Endodermal cell (in vitro differentiated cells): ENCODE results near the gene ENGASE. TPM values are rescaled to one million over a fixed set of nuclear protein-coding genes. Genes with fewer than 3 reads are reported as not detected.

ENCODE experiments used
- DNase-seq: peaks from one replicate; pipeline ENCODE4 v3.0.0-alpha.2; 2017
- H3K27ac ChIP-seq: 2 replicates; pipeline ENCODE4 v1.5.1; 2013; ENCODE audit warnings: mild to moderate bottlenecking, low read depth, low read length, moderate library complexity
- H3K27me3 ChIP-seq: 2 replicates; pipeline ENCODE4 v1.6.1; 2013; ENCODE audit warnings: mild to moderate bottlenecking, low read length, moderate library complexity; ENCODE audit not compliant: insufficient read depth, control insufficient read depth, poor library complexity, severe bottlenecking
- H3K36me3 ChIP-seq: 2 replicates; pipeline ENCODE4 v1.7.0; 2013; ENCODE audit warnings: mild to moderate bottlenecking, low read length, moderate library complexity; ENCODE audit not compliant: control insufficient read depth, insufficient read depth
- H3K4me1 ChIP-seq: one replicate; pipeline ENCODE4 v1.7.0; 2013; ENCODE audit warnings: low read length; ENCODE audit not compliant: control insufficient read depth, insufficient read depth
- H3K4me3 ChIP-seq: 2 replicates; pipeline ENCODE4 v1.5.1; 2013; ENCODE audit warnings: mild to moderate bottlenecking, low read length, moderate library complexity
- H3K9ac ChIP-seq: 2 replicates; pipeline ENCODE4 v1.6.1; 2013; ENCODE audit warnings: mild to moderate bottlenecking, low read length, moderate library complexity; ENCODE audit not compliant: poor library complexity, severe bottlenecking; ENCODE audit errors: extremely low read depth
- H3K9me3 ChIP-seq: 2 replicates; pipeline ENCODE4 v1.6.1; 2013; ENCODE audit warnings: mild to moderate bottlenecking, low read length, moderate library complexity; ENCODE audit not compliant: control insufficient read depth
- H3K27ac Mint-ChIP-seq: 2 replicates; pipeline ENCODE4 v1.8.0; 2020; ENCODE audit warnings: mixed read lengths
- H3K27me3 Mint-ChIP-seq: 2 replicates; pipeline ENCODE4 v1.8.0; 2021; ENCODE audit warnings: mild to moderate bottlenecking, mixed read lengths; ENCODE audit not compliant: insufficient read depth
- H3K36me3 Mint-ChIP-seq: 2 replicates; pipeline ENCODE4 v1.8.0; 2020; ENCODE audit warnings: low read depth, mixed read lengths
- H3K4me1 Mint-ChIP-seq: 2 replicates; pipeline ENCODE4 v1.8.0; 2020; ENCODE audit warnings: mixed read lengths
- H3K4me3 Mint-ChIP-seq: 2 replicates; pipeline ENCODE4 v1.8.0; 2020; ENCODE audit warnings: mild to moderate bottlenecking, moderate library complexity, mixed read lengths
- H3K9me3 Mint-ChIP-seq: 2 replicates; pipeline ENCODE4 v1.8.0; 2020; ENCODE audit warnings: mild to moderate bottlenecking, mixed read lengths
- WGBS, 2 experiments: methylation state at CpG; one replicate each; pipeline versions ENCODE4 v1.1.5 to v1.1.7; 2013; ENCODE audit warnings: missing lambda C conversion rate in 2 of 2, mixed read lengths in 1 of 2; ENCODE audit not compliant: insufficient coverage in 1 of 2, insufficient read length in 1 of 2; 5-methylcytosine and 5-hydroxymethylcytosine counted together
- total RNA-seq, 2 donors: library from RNA; stranded (reverse); fragmentation: NEBNext Ultra II Directional in 1 of 2; extraction: Animal tissue kit (Norgen Biotek cat#: 25700) in 1 of 2; gene quantifications; 2 replicates in 1 of 2; 3 replicates in 1 of 2; pipeline ENCODE4 v1.2.1, GENCODE V29; 2021
- TF ChIP-seq, protein P1 (sequence below): fragments of 200-600 bp; sonication (generic); conservative IDR thresholded peaks from 2 replicates; pipeline ENCODE4 v1.5.0; 2021; ENCODE audit warnings: antibody characterized with exemption, mild to moderate bottlenecking

Gene ENGASE
- total RNA-seq, 2 donors from 2014 or later: 40.8 to 42.0 TPM

GRCh38 chr17:79125503-79125902, 50.9 kb downstream of the ENGASE start:
- Mint-ChIP-seq H3K36me3 (no peaks in the 10 kb centered on the region), H3K4me1 (no peaks in the 10 kb centered on the region), H3K4me3 (no peak overlapping the region), H3K27me3 (no peaks in the 10 kb centered on the region), H3K27ac (no peak overlapping the region), H3K9me3 (no peaks in the 10 kb centered on the region)
- TF ChIP-seq, protein P1, sequence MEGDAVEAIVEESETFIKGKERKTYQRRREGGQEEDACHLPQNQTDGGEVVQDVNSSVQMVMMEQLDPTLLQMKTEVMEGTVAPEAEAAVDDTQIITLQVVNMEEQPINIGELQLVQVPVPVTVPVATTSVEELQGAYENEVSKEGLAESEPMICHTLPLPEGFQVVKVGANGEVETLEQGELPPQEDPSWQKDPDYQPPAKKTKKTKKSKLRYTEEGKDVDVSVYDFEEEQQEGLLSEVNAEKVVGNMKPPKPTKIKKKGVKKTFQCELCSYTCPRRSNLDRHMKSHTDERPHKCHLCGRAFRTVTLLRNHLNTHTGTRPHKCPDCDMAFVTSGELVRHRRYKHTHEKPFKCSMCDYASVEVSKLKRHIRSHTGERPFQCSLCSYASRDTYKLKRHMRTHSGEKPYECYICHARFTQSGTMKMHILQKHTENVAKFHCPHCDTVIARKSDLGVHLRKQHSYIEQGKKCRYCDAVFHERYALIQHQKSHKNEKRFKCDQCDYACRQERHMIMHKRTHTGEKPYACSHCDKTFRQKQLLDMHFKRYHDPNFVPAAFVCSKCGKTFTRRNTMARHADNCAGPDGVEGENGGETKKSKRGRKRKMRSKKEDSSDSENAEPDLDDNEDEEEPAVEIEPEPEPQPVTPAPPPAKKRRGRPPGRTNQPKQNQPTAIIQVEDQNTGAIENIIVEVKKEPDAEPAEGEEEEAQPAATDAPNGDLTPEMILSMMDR: no peak
- no peaks in the 10 kb centered on the region for H3K27me3 ChIP-seq
- H3K9me3 ChIP-seq: no peaks in the 10 kb centered on the region
- H3K36me3 ChIP-seq: no peaks in the 10 kb centered on the region
- DNase-seq: no peak
- no peak overlapping the region for H3K27ac ChIP-seq
- H3K4me3 ChIP-seq: no peak overlapping the region
- no peaks in the 10 kb centered on the region for H3K4me1 ChIP-seq
- 89% methylated on average over 22 of the region's 22 CpGs; no CpG with 5 or more reads in 1 of the 2 experiments for WGBS, 2 experiments
- no peak overlapping the region for H3K9ac ChIP-seq

- no peaks in the 10 kb centered on the region for H3K36me3 Mint-ChIP-seq
- Histone ChIP-seq H3K9me3 (no peaks in the 10 kb centered on the region), H3K4me3 (no peak overlapping the region), H3K27me3 (no peaks in the 10 kb centered on the region), H3K9ac (no peak overlapping the region), H3K4me1 (no peaks in the 10 kb centered on the region), H3K27ac (no peak overlapping the region), H3K36me3 (no peaks in the 10 kb centered on the region)
- peak; percentile 81 for DNase-seq
- H3K9me3 Mint-ChIP-seq: no peaks in the 10 kb centered on the region
- TF ChIP-seq, protein P1: peak; percentile 66
- no peak overlapping the region for H3K27ac Mint-ChIP-seq
- H3K27me3 Mint-ChIP-seq: no peaks in the 10 kb centered on the region
- no peak overlapping the region for H3K4me3 Mint-ChIP-seq
- 74 to 83% methylated on average over 6 to 12 of the region's 12 CpGs for WGBS, 2 experiments
- no peaks in the 10 kb centered on the region for H3K4me1 Mint-ChIP-seq
These were observed 51.5 kb downstream of the ENGASE start for GRCh38 chr17:79126139-79126538.

DNA sequence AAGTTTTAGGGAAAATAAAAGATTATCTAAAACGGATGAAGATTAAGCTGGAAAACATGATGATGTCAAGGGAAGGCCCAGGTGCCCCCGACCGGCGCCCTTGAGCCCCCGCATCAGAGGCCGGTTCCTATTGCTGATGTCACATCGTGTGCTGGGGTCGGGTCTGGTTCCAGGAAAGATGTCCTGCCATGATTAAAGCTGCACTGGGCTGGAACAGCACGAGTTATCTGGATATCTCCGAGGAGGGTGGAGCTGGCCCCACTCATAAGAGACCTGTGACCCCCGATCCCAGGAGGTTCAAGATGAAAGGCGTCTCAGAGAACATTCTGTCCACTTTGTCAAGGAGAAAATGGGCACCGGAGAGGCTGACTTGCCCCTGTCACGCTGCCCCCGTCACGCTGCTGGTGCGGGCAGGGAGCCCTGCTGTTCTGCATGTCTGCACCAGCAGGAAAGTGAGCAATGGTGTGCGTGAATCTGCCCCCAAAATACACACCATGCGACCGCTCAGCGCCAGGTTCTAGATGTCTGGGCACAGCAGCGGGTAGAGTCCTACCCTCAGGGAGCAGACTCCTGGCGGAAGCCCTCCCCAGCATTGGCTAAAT, 53.0 kb downstream of the ENGASE start:
- Histone ChIP-seq H3K4me3 (no peak overlapping the region), H3K4me1 (no peaks in the 10 kb centered on the region), H3K27me3 (no peaks in the 10 kb centered on the region), H3K9me3 (no peaks in the 10 kb centered on the region), H3K27ac (no peak overlapping the region), H3K9ac (no peak overlapping the region), H3K36me3 (no peaks in the 10 kb centered on the region)
- H3K4me3 Mint-ChIP-seq: no peak overlapping the region
- no peak for DNase-seq
- no peaks in the 10 kb centered on the region for H3K9me3 Mint-ChIP-seq
- TF ChIP-seq, protein P1: no peak
- H3K36me3 Mint-ChIP-seq: no peaks in the 10 kb centered on the region
- H3K27me3 Mint-ChIP-seq: no peaks in the 10 kb centered on the region
- WGBS, 2 experiments: 88 to 89% methylated on average over 17 to 23 of the region's 23 CpGs
- H3K27ac Mint-ChIP-seq: no peak overlapping the region
- no peaks in the 10 kb centered on the region for H3K4me1 Mint-ChIP-seq
